Mucosa of stomach (tissue), 1 donor: Measurements from ENCODE around the gene MCF2L2.

Experiments
- H3K27me3 ChIP-seq: one replicate; pipeline ENCODE4 v1.7.0; 2013; ENCODE audit warnings: mild to moderate bottlenecking, low read length; ENCODE audit not compliant: control insufficient read depth, insufficient read depth
- H3K36me3 ChIP-seq: one replicate; pipeline ENCODE4 v1.7.0; 2013; ENCODE audit warnings: low read length; ENCODE audit not compliant: control insufficient read depth, insufficient read depth
- H3K4me1 ChIP-seq: one replicate; pipeline ENCODE4 v1.7.0; 2013; ENCODE audit warnings: mild to moderate bottlenecking, low read length; ENCODE audit not compliant: control insufficient read depth, insufficient read depth
- H3K4me3 ChIP-seq: one replicate; pipeline ENCODE4 v1.7.0; 2013; ENCODE audit warnings: low read length
- H3K9ac ChIP-seq: one replicate; pipeline ENCODE4 v1.7.0; 2013; ENCODE audit warnings: mild to moderate bottlenecking, low read length, moderate library complexity
- H3K9me3 ChIP-seq: one replicate; pipeline ENCODE4 v1.7.0; 2013; ENCODE audit warnings: mild to moderate bottlenecking, low read length, moderate library complexity; ENCODE audit not compliant: control insufficient read depth
- donor health status: Pancreatic carcinoma.

MCF2L2 gene

DNA sequence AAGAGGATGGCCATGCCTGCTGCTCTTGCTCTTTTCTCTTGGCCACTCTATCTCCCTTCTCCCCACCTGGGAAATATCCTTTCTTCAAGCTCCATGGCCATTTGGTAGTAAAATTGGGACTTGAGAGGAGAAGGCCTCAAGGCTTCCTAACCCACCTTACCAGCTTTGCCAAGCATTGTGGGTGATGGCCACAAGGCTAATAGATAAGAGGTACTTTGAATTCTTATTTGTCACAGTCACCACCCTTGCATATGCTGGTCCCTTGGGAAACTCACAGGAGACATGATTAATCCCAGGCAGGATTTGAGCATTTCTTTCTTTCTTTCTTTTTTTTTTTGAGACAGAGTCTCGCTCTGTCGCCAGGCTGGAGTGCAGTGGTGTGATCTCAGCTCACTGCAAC is 138.2 kb downstream of the MCF2L2 start:
- H3K4me1 ChIP-seq: peaks cover 16% of the 10 kb centered on the region
- H3K4me3 ChIP-seq: no peak overlapping the region
- H3K9me3 ChIP-seq: no peaks in the 10 kb centered on the region
- no peak overlapping the region for H3K9ac ChIP-seq
- no peaks in the 10 kb centered on the region for H3K27me3 ChIP-seq
- H3K36me3 ChIP-seq: no peaks in the 10 kb centered on the region

DNA sequence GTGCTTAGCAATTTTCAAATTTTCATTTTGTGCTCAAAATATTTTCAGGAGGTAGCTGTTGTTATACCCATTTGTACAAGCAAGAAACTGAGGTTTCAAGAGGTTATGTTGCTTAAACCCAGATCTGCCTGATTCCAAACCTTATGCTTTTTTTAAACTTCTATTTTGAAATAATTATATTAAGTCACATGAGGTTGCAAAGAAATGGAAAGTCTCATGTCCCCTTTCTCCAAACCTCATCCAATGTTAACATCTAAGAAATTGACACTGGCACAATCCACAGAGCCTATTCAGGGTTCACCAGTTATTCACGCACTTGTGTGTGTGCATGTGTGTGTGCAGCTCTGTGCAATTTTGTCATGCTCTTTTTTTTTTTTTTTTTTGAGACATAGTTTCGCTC is 140.3 kb downstream of the MCF2L2 start:
- no peaks in the 10 kb centered on the region for H3K9me3 ChIP-seq
- H3K27me3 ChIP-seq: no peaks in the 10 kb centered on the region
- H3K4me1 ChIP-seq: peaks cover 25% of the 10 kb centered on the region
- H3K4me3 ChIP-seq: no peak overlapping the region
- H3K36me3 ChIP-seq: no peaks in the 10 kb centered on the region
- no peak overlapping the region for H3K9ac ChIP-seq

DNA sequence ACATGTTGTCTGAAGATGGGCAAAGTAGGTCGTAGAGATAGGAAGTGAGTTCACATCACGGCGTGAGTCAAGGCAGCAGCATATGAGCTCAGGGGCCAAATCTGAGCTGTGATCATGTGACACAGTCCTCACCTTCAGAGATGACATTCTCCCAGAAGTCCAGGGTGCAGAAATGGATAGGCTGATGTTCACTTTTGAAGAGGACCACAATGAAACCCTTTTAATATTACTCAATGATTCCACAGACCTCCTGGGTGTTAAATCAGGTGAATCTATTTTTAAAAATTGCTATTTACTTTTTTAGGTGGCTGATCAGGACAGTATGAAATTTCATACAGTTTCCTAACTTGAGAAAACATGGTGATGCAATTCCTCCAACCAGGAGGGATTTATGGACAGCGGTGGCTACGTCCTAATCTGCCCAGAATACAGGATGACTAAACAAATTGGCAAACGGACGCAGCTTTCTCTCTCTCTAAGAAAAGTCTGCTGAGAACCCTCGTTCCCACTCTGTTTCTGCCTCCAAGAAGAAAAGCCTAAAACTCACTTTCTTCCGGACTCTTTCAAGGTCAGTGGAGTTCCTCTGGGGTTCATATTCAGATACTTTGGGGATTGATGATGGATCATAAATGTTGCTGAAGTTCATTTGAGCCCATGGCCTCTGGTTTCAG is 141.0 kb downstream of the MCF2L2 start:
- no peak overlapping the region for H3K9ac ChIP-seq
- no peaks in the 10 kb centered on the region for H3K36me3 ChIP-seq
- no peaks in the 10 kb centered on the region for H3K9me3 ChIP-seq
- no peaks in the 10 kb centered on the region for H3K27me3 ChIP-seq
- peaks cover 25% of the 10 kb centered on the region for H3K4me1 ChIP-seq
- H3K4me3 ChIP-seq: no peak overlapping the region

DNA sequence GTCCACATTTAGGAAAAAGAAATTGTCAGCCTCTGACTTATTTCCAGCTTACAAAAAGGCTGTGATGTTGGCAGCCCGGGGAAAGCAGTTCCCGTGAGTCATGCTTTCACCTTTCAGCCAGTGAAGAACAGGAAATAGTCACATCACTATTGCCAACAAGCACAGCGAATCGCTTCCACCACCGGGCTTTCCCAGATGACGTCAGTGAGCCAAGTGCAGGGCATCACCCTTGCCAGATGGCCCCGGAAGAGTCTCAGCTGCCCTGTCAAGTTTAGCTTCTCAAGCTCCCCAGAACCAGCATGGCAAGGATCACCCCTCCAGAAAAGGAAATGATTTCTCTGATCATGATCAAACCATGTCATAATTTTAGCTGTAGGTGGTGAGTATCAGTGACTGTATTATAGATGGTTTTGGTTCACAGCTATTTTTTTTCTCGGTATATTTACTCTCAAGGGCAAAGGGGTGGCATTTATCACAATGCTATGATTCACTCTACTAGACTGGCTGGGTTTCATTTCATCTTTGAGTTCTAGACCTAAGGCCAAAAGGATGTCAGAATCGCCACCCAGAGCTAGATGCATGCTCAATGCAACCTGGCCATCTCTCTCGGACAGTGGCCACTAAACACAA is 142.5 kb downstream of the MCF2L2 start:
- Histone ChIP-seq H3K36me3 (no peaks in the 10 kb centered on the region), H3K27me3 (no peaks in the 10 kb centered on the region), H3K9ac (peak overlapping the region; percentile 63), H3K4me3 (no peak overlapping the region), H3K9me3 (no peaks in the 10 kb centered on the region), H3K4me1 (peaks cover 25% of the 10 kb centered on the region)

GRCh38 chr3:183285318-183285717 is 143.1 kb downstream of the MCF2L2 start:
- Histone ChIP-seq H3K4me1 (peaks cover 25% of the 10 kb centered on the region), H3K9ac (peak overlapping the region; percentile 63), H3K4me3 (no peak overlapping the region), H3K9me3 (no peaks in the 10 kb centered on the region), H3K36me3 (no peaks in the 10 kb centered on the region), H3K27me3 (no peaks in the 10 kb centered on the region)

DNA sequence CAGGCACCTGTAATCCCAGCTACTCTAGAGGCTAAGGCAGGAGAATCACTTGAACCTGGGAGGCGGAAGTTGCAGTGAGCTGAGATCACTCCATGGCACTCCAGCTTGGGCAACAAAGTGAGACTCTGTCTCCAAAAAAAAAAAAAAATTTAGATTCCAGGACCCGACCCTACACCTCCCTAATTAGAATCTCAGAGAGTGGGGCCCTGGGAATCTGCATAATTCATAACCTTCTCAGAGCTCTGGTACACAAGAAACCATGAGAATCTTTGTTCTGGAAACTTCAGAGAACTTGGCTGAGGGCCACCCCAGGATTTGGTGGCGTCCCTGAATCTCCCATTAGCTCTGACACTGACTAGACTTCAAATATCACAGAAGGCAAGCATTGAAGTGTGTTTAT is 143.8 kb downstream of the MCF2L2 start:
- no peak overlapping the region for H3K9ac ChIP-seq
- H3K9me3 ChIP-seq: no peaks in the 10 kb centered on the region
- H3K36me3 ChIP-seq: no peaks in the 10 kb centered on the region
- no peaks in the 10 kb centered on the region for H3K27me3 ChIP-seq
- peaks cover 25% of the 10 kb centered on the region for H3K4me1 ChIP-seq
- H3K4me3 ChIP-seq: no peak overlapping the region

- H3K4me1 ChIP-seq: peaks cover 25% of the 10 kb centered on the region
- no peaks in the 10 kb centered on the region for H3K9me3 ChIP-seq
- no peaks in the 10 kb centered on the region for H3K27me3 ChIP-seq
- H3K36me3 ChIP-seq: no peaks in the 10 kb centered on the region
- no peak overlapping the region for H3K9ac ChIP-seq
- H3K4me3 ChIP-seq: no peak overlapping the region
Measured at GRCh38 chr3:183283886-183284285, 144.5 kb downstream of the MCF2L2 start.

GRCh38 chr3:183281126-183281797 is 147.2 kb downstream of the MCF2L2 start:
- H3K4me1 ChIP-seq: peaks cover 18% of the 10 kb centered on the region
- H3K36me3 ChIP-seq: no peaks in the 10 kb centered on the region
- no peaks in the 10 kb centered on the region for H3K27me3 ChIP-seq
- no peak overlapping the region for H3K9ac ChIP-seq
- H3K4me3 ChIP-seq: no peak overlapping the region
- H3K9me3 ChIP-seq: no peaks in the 10 kb centered on the region

GRCh38 chr3:183279371-183279770 is 149.0 kb downstream of the MCF2L2 start:
- Histone ChIP-seq H3K27me3 (no peaks in the 10 kb centered on the region), H3K36me3 (no peaks in the 10 kb centered on the region), H3K4me1 (peaks cover 19% of the 10 kb centered on the region), H3K9ac (no peak overlapping the region), H3K4me3 (no peak overlapping the region), H3K9me3 (no peaks in the 10 kb centered on the region)

GRCh38 chr3:183278479-183279088 is 149.8 kb downstream of the MCF2L2 start:
- H3K4me1 ChIP-seq: peaks cover 22% of the 10 kb centered on the region

GRCh38 chr3:183277260-183277659 is 151.2 kb downstream of the MCF2L2 start:
- Histone ChIP-seq H3K4me3 (no peak overlapping the region), H3K4me1 (peaks cover 27% of the 10 kb centered on the region), H3K27me3 (no peaks in the 10 kb centered on the region), H3K9ac (no peak overlapping the region), H3K36me3 (no peaks in the 10 kb centered on the region), H3K9me3 (no peaks in the 10 kb centered on the region)

More at GRCh38 chr3:183278479-183279088, 149.8 kb downstream of the MCF2L2 start:
- Histone ChIP-seq H3K4me3 (no peak overlapping the region), H3K9ac (no peak overlapping the region), H3K27me3 (no peaks in the 10 kb centered on the region), H3K36me3 (no peaks in the 10 kb centered on the region), H3K9me3 (no peaks in the 10 kb centered on the region)

DNA sequence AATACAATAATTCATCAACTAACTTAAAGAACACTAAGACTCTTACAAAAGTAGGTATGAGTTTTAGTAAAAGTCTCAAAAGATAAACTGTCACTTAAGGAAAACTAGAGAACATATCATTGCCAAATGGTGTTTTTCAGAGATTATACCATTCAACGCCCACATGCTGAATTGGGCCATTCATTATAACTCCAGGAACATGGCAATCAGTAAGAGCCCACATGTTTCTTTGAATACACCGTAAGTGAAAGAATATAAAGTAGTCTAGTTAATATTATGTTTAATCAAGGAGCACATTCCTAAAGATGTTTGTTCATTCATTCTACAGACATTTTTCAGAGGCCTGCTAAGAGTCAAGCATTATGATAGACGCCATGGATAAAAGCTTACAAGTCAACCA is 152.5 kb downstream of the MCF2L2 start:
- H3K9ac ChIP-seq: no peak overlapping the region
- no peak overlapping the region for H3K4me3 ChIP-seq
- no peaks in the 10 kb centered on the region for H3K27me3 ChIP-seq
- no peaks in the 10 kb centered on the region for H3K36me3 ChIP-seq
- peaks cover 27% of the 10 kb centered on the region for H3K4me1 ChIP-seq
- H3K9me3 ChIP-seq: no peaks in the 10 kb centered on the region
